ENCODE results near the gene CBLIF.

The CBLIF gene

GRCh38 chr11:59813364-59813763 lies 31.9 kb downstream of the CBLIF start:
- no peak overlapping the region for H3K4me3 ChIP-seq (ENCODE audit: low read depth, low read length)
- TF ChIP-seq CTCF (IDR thresholded peaks at IDR 0.05; ENCODE audit: low read depth, low read length, missing control alignments) = no peak
- in situ Hi-C loops (cut with HindIII; ENCODE audit: low sequenced_read_pairs) = no loop called here
- DNase-seq (ENCODE audit: low read depth) = no peak

DNA sequence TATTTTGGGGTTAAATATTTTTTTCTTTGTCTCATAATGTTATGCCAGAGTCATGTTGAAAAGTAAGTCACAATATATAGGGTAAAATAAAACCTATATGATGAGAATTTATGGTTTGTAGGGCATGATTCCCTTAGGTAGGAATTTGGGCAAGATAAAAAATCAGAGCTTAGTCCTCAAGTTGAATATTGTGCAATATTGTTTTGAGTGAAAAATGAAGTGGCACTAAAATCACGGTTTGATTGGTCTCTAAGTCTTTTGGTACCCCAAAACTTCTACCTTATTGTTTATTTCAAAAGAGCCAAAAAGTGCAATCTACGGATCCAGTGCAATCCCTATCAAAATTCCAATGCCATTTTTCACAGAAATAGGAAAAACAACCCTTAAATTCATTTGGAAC lies 33.1 kb downstream of the CBLIF start:
- no peak overlapping the region for H3K4me3 ChIP-seq (ENCODE audit: low read depth, low read length)
- no peak for TF ChIP-seq CTCF (IDR thresholded peaks at IDR 0.05; ENCODE audit: low read depth, low read length, missing control alignments)
- DNase-seq (ENCODE audit: low read depth) = no peak
- in situ Hi-C loops (cut with HindIII; ENCODE audit: low sequenced_read_pairs) = no loop called here

DNA sequence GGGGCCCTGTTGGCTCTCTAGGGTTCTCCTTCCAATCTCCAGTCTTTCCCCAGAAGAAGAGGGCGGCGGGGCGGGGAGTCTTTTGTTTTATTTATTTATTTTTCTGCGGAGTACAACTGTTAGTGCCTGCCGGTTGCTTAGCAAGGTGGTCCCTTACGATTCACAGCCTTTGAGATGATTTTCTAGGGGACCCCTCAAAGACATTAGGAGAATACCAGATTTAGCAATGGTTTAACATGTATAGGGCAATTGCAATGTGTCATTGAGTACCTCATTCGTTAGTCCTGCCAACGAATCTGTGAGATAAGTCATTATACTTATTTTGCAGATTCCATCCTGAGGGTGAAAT lies 34.4 kb downstream of the CBLIF start:
- peak overlapping the region; percentile 99 for H3K4me3 ChIP-seq (ENCODE audit: low read depth, low read length)
- in situ Hi-C loops (cut with HindIII; ENCODE audit: low sequenced_read_pairs) = no loop called here
- TF ChIP-seq CTCF (IDR thresholded peaks at IDR 0.05; ENCODE audit: low read depth, low read length, missing control alignments) = no peak
- no peak for DNase-seq (ENCODE audit: low read depth)

GRCh38 chr11:59810189-59810910 lies 34.9 kb downstream of the CBLIF start, which contains the start of gene MRPL16:
MRPL16 (minus strand) TSS chr11:59810778; CDS start chr11:59810658, 120 bp downstream.
- peak; percentile 69 for DNase-seq (ENCODE audit: low read depth)
- in situ Hi-C loops (cut with HindIII; ENCODE audit: low sequenced_read_pairs) = no loop called here
- TF ChIP-seq CTCF (IDR thresholded peaks at IDR 0.05; ENCODE audit: low read depth, low read length, missing control alignments) = no peak
- peak within 1 kb of the TSS; percentile 99 for H3K4me3 ChIP-seq (ENCODE audit: low read depth, low read length)

- no peak for TF ChIP-seq CTCF (IDR thresholded peaks at IDR 0.05; ENCODE audit: low read depth, low read length, missing control alignments)
- H3K4me3 ChIP-seq (ENCODE audit: low read depth, low read length) = no peak overlapping the region
- no peak for DNase-seq (ENCODE audit: low read depth)
- in situ Hi-C loops (cut with HindIII; ENCODE audit: low sequenced_read_pairs) = no loop called here
Measured at GRCh38 chr11:59807047-59807610, 38.2 kb downstream of the CBLIF start.

DNA sequence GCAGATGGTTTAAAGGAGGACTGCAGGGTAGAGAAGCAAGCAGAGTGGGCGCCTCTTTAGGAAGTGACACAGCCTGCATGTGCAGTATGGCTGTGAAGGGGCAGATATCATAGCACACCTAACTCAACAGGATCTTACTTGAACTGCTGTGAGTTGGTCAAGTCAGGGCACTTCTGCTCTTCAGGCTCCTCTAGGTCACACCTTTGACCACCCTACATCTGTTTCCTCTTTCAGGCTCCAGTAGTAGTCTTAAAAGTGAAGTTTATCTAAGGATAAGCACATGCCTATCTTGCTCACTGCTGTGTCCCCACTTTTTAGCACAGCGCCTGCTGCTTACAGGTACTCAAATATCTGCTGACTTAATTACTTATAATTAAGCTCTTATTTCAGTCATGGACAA lies 41.2 kb downstream of the CBLIF start:
- TF ChIP-seq CTCF (IDR thresholded peaks at IDR 0.05; ENCODE audit: low read depth, low read length, missing control alignments) = no peak
- in situ Hi-C loops (cut with HindIII; ENCODE audit: low sequenced_read_pairs) = no loop called here
- no peak overlapping the region for H3K4me3 ChIP-seq (ENCODE audit: low read depth, low read length)
- DNase-seq (ENCODE audit: low read depth) = no peak

Data from astrocyte of the cerebellum (primary cell).